GM12874 (cell line): ENCODE measurements around the gene ARHGAP45.

Experiments used
- TF ChIP-seq, protein P1 (sequence below): IDR thresholded peaks from 2 replicates; pipeline ENCODE4 v1.5.1; 2011; ENCODE audit warnings: low read depth, mild to moderate bottlenecking, control low read depth, low read length, moderate library complexity; ENCODE audit not compliant: insufficient read depth

The ARHGAP45 gene

DNA sequence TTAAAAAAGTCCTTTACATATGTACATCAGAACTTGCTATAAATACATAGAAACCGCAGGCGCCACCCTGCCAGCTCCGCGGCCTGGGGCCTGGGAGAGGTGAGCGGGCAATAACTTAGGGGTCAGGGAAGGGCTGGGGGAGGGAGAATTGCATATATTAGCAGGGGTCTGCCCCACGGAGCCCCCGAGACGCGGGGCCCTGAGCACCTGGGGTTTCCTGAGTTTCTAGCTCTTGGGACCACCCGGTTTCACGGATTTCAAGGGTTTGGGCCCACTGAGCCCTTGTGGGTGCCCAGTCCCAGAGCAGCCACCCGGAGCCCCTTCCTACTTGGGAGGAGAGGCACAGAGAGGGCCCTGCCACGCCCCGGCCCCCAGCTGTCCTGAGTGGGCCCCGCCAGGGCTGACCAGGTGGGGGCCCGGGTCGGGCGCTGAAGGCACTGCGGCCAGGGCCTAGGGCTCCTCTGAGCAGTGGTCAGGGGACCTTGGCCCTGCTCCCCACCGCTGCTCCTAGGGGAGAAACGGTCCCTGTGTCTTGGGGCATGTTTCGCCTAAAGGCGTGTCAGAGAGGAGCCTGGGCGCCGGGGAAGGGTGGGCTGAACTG is 40.8 kb downstream of the ARHGAP45 start:
- TF ChIP-seq, protein P1, sequence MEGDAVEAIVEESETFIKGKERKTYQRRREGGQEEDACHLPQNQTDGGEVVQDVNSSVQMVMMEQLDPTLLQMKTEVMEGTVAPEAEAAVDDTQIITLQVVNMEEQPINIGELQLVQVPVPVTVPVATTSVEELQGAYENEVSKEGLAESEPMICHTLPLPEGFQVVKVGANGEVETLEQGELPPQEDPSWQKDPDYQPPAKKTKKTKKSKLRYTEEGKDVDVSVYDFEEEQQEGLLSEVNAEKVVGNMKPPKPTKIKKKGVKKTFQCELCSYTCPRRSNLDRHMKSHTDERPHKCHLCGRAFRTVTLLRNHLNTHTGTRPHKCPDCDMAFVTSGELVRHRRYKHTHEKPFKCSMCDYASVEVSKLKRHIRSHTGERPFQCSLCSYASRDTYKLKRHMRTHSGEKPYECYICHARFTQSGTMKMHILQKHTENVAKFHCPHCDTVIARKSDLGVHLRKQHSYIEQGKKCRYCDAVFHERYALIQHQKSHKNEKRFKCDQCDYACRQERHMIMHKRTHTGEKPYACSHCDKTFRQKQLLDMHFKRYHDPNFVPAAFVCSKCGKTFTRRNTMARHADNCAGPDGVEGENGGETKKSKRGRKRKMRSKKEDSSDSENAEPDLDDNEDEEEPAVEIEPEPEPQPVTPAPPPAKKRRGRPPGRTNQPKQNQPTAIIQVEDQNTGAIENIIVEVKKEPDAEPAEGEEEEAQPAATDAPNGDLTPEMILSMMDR, result no peak

DNA sequence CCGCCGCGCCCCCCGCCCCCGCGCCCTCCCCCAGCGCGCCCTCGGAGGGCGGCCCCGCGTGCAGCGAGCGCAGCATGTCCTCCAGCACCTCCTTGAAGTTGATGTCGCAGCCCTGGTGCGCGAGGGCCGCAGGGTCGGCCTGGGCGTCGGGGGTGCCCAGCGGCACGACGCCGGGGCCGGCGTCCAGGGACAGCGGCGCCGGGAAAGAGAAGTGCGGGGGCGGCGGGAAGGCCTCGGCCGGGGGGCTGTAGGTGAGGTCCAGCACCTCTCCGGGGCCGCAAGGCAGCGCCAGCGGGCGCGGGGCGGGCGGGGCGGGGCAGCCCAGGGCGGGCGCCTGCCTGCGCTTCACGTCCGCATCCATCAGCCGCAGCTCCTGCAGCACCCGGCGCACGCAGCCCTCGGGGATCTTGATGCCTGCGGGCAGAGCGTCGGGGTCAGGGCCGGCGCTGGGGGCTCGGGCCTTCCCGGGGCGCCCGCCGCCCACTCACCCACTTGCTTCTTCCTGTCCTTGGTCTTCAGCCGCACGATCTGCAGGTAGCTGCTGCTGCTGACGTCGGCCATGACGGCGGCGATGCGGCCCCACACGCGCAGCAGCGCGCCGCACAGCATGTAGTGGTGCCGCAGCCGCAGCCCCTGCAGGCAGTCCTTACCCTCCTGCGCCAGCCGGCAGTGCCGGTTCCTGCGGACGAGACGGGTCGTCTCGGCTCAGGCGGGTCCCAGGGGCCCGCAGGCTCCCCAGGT is 41.5 kb downstream of the ARHGAP45 start:
- TF ChIP-seq, protein P1, result no peak

DNA sequence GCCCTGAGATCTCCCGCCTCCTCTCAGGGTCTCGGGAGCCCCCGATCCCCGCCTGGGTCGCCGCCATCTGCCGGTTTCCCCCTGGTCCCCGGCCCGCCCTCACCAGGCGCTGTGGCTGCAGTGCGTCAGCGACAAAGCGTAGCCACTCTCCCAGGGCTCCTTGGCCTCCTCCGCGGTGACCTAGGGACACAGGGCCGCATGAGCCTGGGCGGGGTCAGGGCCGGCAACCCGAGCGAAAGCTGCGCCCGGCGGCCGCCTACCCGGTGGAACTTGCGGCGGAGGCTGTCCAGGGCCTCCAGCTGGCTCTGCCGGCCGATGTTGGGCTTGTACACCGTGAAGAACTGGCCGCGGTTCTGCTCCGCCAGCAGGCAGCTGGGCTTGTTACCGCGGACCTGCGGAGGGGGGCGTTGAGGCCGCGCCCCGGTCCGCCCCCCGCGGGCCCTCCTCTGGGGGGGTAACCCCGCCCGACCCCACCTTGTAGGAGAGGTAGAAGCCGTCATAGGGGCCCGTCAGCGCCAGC is 42.1 kb downstream of the ARHGAP45 start:
- TF ChIP-seq, protein P1, result no peak

DNA sequence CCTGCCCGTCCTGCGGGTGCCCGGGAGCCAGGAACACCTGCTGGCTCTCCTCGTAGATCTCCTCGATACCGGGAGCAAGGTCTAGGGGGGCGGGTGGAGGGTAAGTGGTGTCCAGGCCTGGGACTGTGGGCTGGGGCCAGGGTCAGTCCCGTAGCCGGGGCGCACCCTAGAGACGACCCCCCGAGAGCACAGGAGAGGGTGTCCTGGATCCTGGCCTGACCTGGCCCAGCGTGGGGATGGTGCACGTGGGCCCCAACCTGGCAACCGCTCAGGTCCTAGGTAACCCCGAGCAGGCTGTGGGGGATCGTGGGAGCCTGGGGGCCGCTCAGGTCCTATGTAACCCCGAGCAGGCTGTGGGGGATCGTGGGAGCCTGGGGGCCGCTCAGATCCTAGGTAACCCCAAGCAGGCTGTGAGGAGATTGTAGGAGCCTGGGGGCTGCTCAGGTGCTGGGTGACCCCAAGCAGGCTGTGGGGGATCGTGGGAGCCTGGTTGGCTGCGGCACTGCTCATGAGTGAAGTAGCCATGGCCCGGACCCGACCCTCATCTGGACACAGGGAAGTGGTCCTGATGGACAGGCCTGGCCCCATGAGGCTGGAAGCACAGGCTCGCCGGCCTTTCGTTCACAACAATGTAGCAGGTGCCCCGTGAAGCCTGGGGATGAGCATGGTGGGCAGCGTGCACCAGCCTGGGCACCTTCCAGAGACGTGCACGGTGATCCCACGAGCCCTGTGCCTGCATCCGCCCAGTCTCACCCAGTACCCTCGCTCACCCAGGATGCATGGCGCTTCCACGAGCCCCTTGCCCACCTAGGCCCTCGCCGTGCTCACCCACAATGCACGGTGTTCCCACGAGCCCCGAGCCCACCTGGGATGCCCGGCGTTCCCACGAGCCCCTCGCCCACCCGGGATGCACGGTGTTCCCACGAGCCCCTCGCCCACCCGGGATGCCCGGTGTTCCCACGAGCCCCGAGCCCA is 43.0 kb downstream of the ARHGAP45 start:
- TF ChIP-seq, protein P1, result no peak

DNA sequence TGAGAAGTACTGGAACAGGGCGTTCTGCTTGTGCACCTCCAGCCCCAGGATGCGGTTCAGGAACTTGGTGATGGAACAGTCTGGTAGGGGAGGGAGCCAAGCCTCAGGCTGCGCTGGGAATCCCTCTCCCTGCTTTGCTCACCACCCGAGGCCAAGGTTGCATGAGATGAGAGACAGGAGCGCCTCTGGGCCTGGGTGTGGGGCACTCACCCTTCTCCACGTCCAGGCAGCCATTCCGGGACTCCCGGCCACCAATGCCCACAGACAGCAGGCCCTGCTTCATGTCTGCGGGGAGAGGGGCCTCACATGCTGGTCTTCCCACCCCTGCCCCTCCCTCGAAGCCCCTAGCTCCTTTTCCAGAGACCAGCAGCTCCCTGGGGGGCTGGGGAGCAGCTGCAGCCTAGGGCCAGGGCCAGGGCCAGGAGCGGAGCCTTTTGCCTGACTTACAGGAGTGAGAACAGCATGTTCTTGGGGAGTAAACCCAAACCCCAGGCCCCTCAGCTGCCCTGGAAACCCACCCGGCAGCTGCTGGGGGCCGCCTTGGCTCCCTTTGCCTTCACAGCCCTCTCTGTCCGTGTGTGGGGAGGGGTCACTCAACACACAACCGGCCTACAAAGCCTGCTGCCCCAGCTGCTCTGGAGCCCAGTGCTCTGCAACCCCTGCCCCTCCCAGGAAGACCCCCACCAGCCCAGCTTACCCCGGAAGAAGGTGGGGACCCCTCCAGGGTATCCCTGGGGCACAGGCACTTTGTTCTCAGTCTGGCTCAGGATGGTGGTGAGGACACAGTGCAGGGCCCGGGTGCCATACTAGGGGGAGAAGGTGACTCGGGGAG is 44.1 kb downstream of the ARHGAP45 start:
- TF ChIP-seq, protein P1, result no peak

DNA sequence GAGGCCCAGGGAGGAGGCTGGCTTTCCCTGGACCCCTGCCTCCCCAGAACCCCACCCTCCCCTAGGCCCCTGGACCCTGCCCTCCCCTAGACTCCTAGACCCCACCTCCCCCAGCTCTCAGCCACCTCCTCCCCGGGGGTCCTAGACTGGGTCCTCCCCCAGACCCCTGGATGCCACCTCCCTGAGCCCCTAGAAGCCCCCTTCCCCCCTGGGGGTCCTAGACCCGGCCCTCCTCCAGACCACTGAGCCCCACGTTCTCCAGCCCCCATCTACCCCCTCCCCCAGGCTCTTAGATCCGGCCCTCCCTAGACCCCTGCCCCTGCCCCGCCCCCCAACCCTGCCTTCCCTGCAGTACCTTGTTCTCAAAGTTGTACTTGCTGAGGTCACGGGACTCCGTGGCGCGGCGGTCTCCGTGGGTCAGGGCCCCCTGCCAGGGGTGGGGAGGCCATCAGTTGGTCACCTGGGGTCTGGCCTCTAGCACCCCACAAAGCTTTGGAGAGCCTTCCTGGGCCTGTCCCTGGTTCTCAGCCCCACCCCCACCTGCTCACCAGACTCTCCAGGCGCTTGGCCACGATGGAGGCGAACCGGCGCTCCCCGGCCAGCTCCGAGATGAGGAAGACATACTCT is 44.8 kb downstream of the ARHGAP45 start:
- TF ChIP-seq, protein P1, result no peak
